Psoas muscle (tissue), 8 donors: ENCODE measurements around the gene OR5B21. TPM values are rescaled to one million over a fixed set of nuclear protein-coding genes. Genes with fewer than 3 reads are reported as not detected.

Experiments used
- ATAC-seq, 4 donors: fragments of 200-7000 bp; cut with Tn5 transposase; one replicate each; pipeline ENCODE4 v1.9.1; 2020; ENCODE audit warnings: moderate library complexity in 3 of 4, mild to moderate bottlenecking in 2 of 4
- DNase-seq, 2 donors: peaks; one replicate each; pipeline ENCODE4 v3.0.0-alpha.2; 2020
- H3K27ac ChIP-seq: fragments of 200-600 bp; one replicate; pipeline ENCODE4 v1.8.0; 2022
- H3K27me3 ChIP-seq, 3 donors: fragments of 200-600 bp in 1 of 3; one replicate each; pipeline versions ENCODE4 v1.6.1 to v1.8.0; 2013 to 2022; ENCODE audit warnings: low read length in 2 of 3, mild to moderate bottlenecking in 2 of 3, moderate library complexity in 1 of 3; ENCODE audit not compliant: insufficient read depth in 3 of 3
- H3K36me3 ChIP-seq, 2 donors: fragments of 200-600 bp in 1 of 2; one replicate each; pipeline versions ENCODE4 v1.6.1 to v1.8.0; 2013 to 2022; ENCODE audit warnings: low read depth in 1 of 2, mild to moderate bottlenecking in 1 of 2, moderate library complexity in 1 of 2; ENCODE audit not compliant: insufficient read depth in 1 of 2
- H3K4me1 ChIP-seq: fragments of 200-600 bp; one replicate; pipeline ENCODE4 v1.8.0; 2022
- H3K4me3 ChIP-seq: fragments of 200-600 bp; one replicate; pipeline ENCODE4 v1.8.0; 2022; ENCODE audit warnings: mild to moderate bottlenecking
- H3K9me3 ChIP-seq: fragments of 200-600 bp; one replicate; pipeline ENCODE4 v1.8.0; 2022
- WGBS, 3 donors: extraction: QIAGEN DNeasy Blood & Tissue Kit; methylation state at CpG; one replicate each; pipeline versions ENCODE4 v1.1.6 to v1.1.7; 2013; 5-methylcytosine and 5-hydroxymethylcytosine counted together
- intact Hi-C, 2 donors: fragments of 100-400 bp; cut with DNase I; formaldehyde crosslinking; loops; one replicate each; pipeline versions ENCODE4 v1.11.0 to v1.14.2; 2022
- polyA plus RNA-seq, 3 donors: library from polyadenylated mRNA; stranded (reverse); fragments of 200-250 nt; gene quantifications; one replicate each; pipeline ENCODE4 v1.2.3, GENCODE V29; 2013
- total RNA-seq, 4 donors: library from RNA; stranded (reverse); fragmentation: NEBNext Ultra II Directional in 2 of 4; extraction: Animal tissue kit (Norgen Biotek cat#: 25700) in 2 of 4; gene quantifications; one replicate each; pipeline versions ENCODE4 v1.2.1 to v1.2.4, GENCODE V29; 2021 to 2023
- TF ChIP-seq, protein P1 (sequence below): fragments of 200-600 bp; IDR thresholded peaks from one replicate; pipeline ENCODE4 v1.8.0; 2022; ENCODE audit warnings: antibody characterized with exemption
- donor health status: healthy with polysubstance abuse.
- donor health status: DM: no; HTN: no; CAD: no; lungs with moderate emphysema.
- donor health status: Bipolar disorder and iron deficiency.
- donor health status: healthy.
- donor health status: DM: yes; HTN: yes; CAD: no.
- donor health status: DM: no; HTN: no; CAD: no.
- donor health status: DM: no; HTN: no; CAD: no.
- donor health status: DM: yes; HTN: yes; CAD: no.

Gene OR5B21
- total and polyA plus RNA-seq, 7 donors, result not detected

DNA sequence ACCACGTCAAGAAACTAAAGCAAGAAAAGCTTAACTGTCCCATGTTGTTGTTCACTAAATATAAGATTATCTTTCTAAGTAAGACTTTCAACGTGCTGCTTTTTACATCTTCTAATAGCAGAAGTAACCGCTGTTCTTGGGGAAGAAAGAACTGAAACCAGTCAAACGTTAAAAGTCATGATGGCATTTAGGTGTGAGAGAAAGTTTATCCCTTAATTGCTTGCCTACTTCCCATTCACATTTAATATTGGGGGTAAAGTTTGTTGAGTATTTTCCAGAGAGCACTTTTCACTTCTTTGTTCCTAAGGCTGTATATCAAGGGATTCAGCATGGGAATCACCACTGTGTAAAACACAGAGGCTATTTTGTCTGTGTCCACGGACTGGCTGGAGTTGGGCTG lies 970 bp downstream of the OR5B21 start:
- no peaks in the 10 kb centered on the region for H3K4me1 ChIP-seq

DNA sequence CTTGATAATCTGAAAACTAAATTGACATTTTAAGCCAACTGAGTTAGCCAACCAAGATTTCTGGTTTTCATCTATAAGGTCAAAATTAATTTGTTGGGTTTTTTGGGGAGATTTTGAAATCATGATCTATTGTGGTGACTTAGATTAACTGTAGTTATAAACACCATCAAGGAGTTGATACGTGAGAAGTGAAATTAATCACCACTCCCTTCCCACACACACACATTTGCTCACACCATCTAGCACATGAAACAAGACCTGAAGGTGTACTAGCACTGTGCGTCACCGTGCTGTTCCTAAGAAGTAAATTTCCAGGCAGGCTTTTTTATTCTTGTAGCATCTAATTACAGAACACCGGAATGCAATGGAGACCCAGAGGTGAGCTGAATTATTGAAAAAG lies 2.1 kb downstream of the OR5B21 start:
- Histone ChIP-seq H3K9me3 (no peaks in the 10 kb centered on the region), H3K36me3 (no peaks in the 10 kb centered on the region), H3K27me3 (no peaks in the 10 kb centered on the region), H3K4me3 (no peak overlapping the region), H3K27ac (no peak overlapping the region), H3K4me1 (no peaks in the 10 kb centered on the region)
- no peak for DNase-seq
- intact Hi-C loops, result no loop called here
- no peak for ATAC-seq
- TF ChIP-seq, protein P1, sequence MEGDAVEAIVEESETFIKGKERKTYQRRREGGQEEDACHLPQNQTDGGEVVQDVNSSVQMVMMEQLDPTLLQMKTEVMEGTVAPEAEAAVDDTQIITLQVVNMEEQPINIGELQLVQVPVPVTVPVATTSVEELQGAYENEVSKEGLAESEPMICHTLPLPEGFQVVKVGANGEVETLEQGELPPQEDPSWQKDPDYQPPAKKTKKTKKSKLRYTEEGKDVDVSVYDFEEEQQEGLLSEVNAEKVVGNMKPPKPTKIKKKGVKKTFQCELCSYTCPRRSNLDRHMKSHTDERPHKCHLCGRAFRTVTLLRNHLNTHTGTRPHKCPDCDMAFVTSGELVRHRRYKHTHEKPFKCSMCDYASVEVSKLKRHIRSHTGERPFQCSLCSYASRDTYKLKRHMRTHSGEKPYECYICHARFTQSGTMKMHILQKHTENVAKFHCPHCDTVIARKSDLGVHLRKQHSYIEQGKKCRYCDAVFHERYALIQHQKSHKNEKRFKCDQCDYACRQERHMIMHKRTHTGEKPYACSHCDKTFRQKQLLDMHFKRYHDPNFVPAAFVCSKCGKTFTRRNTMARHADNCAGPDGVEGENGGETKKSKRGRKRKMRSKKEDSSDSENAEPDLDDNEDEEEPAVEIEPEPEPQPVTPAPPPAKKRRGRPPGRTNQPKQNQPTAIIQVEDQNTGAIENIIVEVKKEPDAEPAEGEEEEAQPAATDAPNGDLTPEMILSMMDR, result no peak
- 49 to 76% (median 61%) methylated on average over 4 of the region's 4 CpGs for WGBS, 3 donors

More for the DNA sequence above, 970 bp downstream of the OR5B21 start:
- Histone ChIP-seq H3K36me3 (no peaks in the 10 kb centered on the region), H3K4me3 (no peak overlapping the region), H3K27ac (no peak overlapping the region), H3K27me3 (no peaks in the 10 kb centered on the region), H3K9me3 (no peaks in the 10 kb centered on the region)
- DNase-seq, result no peak
- TF ChIP-seq, protein P1, result no peak
- intact Hi-C loops, result no loop called here
- ATAC-seq, result no peak
- WGBS, 3 donors, result 72 to 77% (median 75%) methylated on average over 5 of the region's 5 CpGs

DNA sequence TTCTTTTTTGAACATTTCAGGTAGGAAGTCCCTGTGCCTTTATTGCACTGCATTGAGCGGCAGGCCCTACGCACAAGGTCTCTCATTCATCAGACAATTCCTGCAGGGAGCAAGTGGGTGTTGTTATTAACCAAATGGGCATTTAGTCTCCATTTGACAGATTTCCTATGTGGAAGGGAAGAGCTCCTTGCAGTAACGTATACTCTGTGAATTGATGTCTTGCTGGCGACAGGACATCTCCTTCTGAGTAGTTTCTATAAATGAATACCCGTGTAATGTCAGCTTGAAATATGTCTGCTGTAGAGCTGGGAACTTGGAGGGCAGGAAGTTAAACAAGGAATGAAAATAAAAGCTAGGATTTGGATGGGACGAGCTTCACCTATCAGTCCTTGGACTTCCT lies 3.7 kb downstream of the OR5B21 start:
- DNase-seq (no peak), ATAC-seq (no peak)
- Histone ChIP-seq H3K36me3 (no peaks in the 10 kb centered on the region), H3K27me3 (no peaks in the 10 kb centered on the region), H3K27ac (no peak overlapping the region), H3K9me3 (no peaks in the 10 kb centered on the region), H3K4me1 (no peaks in the 10 kb centered on the region), H3K4me3 (no peak overlapping the region)
- TF ChIP-seq, protein P1, result no peak
- intact Hi-C loops, result no loop called here
- 78 to 85% (median 84%) methylated on average over 6 of the region's 6 CpGs for whole genome bisulfite sequencing, 3 donors

DNA sequence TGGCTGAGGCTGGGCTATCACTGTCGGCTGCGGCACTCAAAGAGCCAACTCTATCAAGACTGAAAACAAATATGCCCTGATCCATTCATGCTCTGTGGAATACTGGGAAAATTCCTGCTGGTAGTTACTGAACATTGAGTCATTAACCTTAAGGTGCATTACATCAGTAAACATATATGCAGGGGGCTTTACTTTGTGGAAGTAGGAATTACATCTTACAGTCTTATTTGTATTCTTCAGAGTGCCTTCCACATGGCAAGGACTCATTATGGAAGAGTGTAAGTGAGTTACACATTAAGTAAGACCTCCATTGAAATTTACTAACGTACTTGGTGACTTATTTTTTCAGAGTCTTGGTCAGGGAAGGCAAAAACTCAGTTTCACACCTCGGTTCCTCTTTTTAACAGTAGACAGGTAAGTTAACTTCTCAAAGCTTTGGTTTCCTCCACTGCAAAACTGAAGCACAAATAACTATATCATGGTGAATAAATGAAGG lies 4.5 kb downstream of the OR5B21 start:
- intact Hi-C loops, result no loop called here
- Histone ChIP-seq H3K4me1 (no peaks in the 10 kb centered on the region), H3K27me3 (no peaks in the 10 kb centered on the region), H3K36me3 (no peaks in the 10 kb centered on the region), H3K27ac (no peak overlapping the region), H3K4me3 (no peak overlapping the region), H3K9me3 (no peaks in the 10 kb centered on the region)
- no peak for DNase-seq
- TF ChIP-seq, protein P1, result no peak
- no peak for ATAC-seq
- 76 to 87% (median 79%) methylated on average over 4 of the region's 4 CpGs for WGBS, 3 donors

DNA sequence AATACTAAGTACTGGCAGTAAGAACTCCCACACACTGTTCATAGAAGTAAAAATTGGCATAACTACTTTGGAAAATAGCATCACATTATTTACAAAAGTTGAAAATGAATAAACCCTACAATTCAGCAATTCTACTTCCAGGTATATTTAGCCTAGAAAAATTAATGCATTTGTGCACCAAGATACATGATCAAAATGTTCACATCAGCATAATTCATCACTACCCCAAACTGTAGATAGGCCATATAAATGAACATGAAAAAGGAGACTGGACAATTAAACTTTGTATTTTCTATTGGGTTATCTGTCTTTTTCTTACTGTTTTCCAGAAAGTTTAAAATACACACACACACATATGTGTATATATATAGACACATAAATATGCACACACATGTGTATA lies 5.9 kb downstream of the OR5B21 start:
- no peak for DNase-seq
- intact Hi-C loops, result no loop called here
- Histone ChIP-seq H3K27ac (no peak overlapping the region), H3K9me3 (no peaks in the 10 kb centered on the region), H3K36me3 (no peaks in the 10 kb centered on the region), H3K4me1 (peaks cover 5% of the 10 kb centered on the region), H3K4me3 (no peak overlapping the region), H3K27me3 (no peaks in the 10 kb centered on the region)
- ATAC-seq, result no peak
- TF ChIP-seq, protein P1, result no peak
